COLO829 (cell line): ENCODE results near the gene WBP1L.
"Not testable (repeated sequence)": the region's sequence is repeated elsewhere in the genome, so short reads cannot be mapped to it uniquely, and the experiment has no call there.

ENCODE experiments used
- DNase-seq: peaks from one replicate; pipeline ENCODE4 v3.0.0; 2012; ENCODE audit warnings: low spot score

Gene WBP1L

DNA sequence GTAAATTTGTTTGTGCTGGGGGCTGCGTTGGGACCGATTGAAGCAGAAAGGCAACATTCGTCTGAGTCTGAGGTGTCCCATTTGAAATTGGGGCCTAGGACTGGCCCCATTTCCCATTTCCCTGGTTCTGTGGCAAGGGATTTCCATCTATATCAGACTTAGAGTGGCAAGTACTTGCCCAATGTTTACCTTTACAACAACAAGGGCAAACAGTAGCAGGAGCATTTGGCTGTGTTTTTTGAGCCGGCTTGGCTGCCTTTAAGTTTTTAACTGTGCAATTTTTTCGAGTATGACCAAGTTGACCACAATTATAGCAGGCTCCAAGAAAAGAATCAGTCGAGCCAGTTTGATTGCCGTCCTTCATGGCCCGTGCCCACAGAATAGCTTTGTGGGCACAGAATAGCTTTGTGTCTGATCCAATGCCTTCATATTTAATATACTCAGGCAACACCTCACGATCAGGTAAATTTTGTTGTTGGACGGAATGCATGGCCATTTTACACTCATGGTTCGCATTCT, 98.1 kb downstream of the WBP1L start:
- no peak for DNase-seq

DNA sequence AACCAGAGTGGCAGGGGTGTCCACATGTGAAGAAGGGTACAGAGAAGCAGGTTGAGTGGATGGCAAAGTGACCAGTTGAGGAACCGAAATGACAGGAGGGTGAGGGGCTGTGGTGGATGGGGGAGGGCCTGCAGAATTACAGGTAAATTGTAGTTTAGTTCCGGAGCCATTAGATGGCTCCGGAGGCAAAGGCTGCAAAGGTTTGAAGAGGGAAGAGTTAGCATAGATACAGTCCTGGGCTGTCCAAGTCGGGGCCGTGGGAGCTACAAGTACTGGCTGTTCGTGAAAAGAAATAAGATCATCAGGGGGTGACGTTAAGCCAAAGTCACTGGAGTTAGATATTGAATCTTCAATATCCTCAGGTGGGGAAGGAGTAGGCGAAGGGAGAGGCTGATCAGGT, 99.4 kb downstream of the WBP1L start:
- not testable (repeated sequence) for DNase-seq

DNA sequence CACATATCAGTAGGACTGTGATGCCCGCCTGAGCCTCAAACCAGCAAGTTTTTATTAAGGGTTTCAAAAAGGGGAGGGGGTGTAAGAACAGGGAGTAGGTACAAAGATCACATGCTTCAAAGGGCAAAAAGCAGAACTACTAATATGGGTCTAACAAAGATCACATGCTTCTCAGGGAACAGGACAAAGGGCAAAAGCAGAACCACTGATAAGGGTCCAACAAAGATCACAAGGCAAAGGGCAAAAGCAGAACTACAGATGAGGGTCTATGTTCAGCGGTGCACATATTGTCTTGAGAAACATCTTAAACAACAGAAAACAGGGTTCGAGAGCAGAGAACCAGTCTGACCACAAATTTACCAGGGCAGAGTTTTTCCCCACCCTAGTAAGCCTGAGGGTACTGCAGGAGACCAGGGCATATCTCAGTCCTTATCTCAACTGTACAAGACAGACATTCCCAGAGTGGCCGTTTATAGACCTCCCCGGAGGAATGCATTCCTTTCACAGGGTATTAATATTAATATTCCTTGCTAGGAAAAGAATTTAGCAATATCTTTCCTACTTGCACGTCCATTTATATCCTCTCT, 100.5 kb downstream of the WBP1L start:
- not testable (repeated sequence) for DNase-seq

GRCh38 chr10:102845352-102845902, 101.7 kb downstream of the WBP1L start:
- no peak for DNase-seq

DNA sequence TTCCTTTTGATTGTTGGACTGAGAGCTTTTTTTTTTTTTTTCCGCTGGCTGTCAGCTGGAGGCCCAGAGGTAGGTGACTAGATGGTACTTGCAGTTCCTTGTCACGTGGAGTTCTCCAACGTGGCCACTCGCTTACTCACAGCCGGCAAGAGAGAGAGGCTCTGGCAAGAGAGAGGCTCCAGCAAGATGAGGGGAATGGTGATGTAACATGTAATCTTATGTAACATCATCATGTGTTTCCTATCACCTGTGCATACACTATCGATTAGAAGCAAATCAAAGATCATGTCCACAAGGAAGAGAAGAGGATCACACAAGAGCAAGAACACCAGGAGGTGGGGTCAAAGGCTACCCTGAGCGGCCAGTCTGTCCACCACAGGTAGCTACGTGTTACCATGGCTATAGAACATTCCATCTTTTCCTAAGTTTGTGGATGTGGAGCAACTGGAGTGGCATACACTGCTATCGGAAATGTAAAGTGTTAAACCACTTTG, 106.3 kb downstream of the WBP1L start:
- no peak for DNase-seq

GRCh38 chr10:102853237-102853636, 109.5 kb downstream of the WBP1L start:
- DNase-seq, result not testable (repeated sequence)

DNA sequence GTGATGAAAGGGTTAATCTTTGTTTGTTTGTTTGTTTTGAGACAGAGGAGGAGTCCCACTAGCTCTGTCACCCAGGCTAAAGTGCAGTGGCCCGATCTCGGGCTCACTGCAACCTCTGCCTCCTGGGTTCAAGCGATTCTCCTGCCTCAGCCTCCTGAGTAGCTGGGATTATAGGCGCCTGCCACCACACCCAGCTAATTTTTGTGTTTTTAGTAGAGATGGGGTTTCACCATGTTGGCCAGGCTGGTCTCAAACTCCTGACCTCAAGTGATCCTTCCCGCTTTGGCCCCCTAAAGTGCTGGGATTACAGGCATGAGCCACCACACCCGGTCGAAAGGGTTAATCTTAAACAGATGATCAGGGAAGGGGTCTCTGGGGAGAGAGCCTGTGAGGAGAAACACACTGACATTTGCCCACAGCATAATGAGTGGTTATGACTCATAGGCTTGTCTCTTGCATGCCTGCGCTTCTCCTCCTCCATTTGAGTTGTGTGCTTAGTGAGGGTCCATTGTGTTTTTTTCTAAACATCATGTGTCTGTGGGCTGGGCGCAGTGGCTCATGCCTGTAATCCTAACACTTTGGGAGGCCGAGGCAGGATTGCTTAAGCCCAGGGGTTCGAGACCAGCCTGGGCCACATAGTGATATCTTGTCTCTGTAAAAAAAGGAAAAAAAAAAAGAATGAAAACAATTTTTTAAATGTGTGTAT, 112.1 kb downstream of the WBP1L start:
- peak; percentile 84 for DNase-seq

- DNase-seq, result no peak
These were observed 113.1 kb downstream of the WBP1L start for GRCh38 chr10:102856758-102857424.

DNA sequence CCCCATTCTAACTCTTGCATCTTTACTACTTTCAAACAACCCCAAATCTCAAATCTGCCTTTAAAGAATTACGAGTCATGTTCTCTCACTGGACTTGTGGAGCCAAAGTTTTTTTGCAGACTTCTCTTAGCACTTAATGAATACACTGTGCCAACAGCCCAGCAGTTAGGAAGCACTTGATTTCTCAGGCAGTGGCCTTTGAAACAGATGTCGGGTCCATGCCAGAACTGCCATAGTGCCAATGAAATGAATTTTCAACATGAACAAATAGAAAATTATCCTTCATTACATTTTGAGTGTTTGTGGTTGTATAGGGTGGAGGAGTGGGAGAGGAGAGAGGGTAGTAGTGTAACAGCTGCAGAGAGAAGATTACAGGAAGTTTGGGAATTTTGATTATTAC, 116.2 kb downstream of the WBP1L start:
- no peak for DNase-seq

DNA sequence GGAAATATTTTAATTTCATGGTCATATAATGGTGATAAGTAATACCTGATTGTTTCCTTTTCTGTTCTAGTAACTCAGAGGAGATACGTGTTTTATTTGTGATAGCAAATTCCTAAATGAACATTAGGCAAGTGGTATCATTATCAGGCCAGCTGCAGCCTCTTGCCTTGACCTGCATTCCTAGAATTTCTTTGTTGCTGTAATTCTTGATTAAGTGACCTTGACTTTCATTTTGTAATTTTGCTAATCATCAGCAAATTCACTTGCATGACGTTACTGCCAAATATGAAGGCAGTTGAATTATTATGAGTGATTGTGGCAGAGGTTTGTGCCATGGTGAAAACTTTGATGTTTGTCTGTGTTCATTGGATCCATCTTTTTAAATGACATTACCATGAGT, 119.9 kb downstream of the WBP1L start:
- DNase-seq, result no peak

GRCh38 chr10:102865620-102866019, 121.9 kb downstream of the WBP1L start:
- DNase-seq, result no peak
